Stimulated activated CD8-positive, alpha-beta memory T cell treated with anti-CD3 and anti-CD28 coated beads, Interleukin-2, amount 100 ng/mL, for 48 hours (primary cell): Measurements from ENCODE around the gene PRDM16.

Experiments
- DNase-seq, 2 donors: peaks; one replicate each; pipeline ENCODE4 v3.0.0-alpha.2; 2020; ENCODE audit warnings: low read depth in 2 of 2

Gene PRDM16

DNA sequence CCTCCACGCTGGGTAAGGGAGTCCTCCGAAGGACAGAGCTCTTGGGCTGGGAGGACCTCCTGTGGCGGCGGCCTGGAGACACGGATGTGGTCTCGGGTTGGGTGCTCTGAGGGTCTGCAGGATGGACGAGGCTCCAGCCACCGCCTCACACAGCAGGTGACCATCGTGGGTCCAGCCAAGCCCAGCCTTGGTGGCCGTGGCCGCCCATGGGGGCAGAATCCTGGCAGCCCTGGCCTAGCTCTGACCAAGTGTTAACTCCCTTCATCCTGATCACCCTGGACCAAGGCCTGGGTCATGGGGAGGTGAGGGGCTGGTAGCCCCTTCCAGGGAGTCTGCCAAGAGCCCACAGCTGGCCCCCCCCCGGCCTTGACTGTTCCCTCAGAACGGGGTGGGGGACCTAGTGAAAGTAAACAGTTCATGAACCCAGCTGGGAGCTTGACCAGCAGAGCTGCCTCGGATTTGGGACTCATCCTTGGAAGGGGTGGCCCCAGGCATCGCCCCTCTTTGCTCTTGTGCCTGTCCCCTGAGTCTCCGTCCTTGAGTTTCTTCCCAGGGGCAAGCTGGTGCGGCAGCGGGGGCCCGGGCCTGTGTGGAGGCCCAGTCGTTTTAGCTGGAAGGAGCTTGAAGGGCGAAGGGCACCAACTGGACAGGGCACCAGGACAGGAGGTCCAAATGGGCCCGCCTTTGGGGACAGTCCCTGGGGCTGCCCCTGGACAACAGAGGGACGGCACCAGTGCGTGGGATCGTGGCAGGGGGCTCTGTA, 403.3 kb downstream of the PRDM16 start:
- DNase-seq = no peak

DNA sequence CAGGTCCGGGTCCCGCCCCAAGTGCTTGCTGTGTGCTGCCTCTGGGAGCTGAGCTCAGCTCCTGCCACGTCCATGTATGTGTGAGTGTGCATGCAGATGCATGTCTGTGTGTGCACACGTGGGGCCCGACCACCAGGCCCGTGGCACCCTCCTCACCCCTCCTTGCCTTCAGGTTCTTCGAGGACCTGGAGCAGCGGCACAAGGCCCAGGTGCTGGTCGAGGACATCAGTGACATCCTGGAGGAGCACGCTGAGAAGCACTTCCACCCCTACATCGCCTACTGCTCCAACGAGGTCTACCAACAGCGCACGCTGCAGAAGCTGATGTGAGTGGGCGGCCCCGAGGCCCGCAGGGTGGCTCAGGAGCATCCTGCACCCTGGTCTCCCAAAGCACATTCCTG, 403.9 kb downstream of the PRDM16 start:
- DNase-seq = no peak

DNA sequence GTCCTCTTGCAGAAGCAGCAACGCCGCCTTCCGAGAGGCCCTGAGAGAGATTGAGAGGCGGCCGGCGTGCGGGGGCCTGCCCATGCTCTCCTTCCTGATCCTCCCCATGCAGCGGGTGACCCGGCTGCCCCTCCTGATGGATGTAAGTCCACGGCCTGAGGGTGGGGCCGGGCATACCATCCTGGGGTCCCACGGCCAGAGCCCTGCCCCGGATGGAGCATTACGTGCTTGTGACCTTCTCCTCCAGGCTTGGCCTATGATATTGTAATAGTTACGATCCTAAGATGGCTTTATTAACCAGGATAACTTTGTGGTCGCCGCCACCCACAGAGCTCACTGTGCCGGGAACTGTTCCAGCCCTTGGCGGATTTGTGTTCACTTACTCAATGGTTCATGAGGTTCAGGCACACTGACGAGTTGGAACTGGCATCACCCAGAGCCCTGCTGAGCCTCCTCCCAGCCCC, 404.4 kb downstream of the PRDM16 start:
- DNase-seq = no peak

DNA sequence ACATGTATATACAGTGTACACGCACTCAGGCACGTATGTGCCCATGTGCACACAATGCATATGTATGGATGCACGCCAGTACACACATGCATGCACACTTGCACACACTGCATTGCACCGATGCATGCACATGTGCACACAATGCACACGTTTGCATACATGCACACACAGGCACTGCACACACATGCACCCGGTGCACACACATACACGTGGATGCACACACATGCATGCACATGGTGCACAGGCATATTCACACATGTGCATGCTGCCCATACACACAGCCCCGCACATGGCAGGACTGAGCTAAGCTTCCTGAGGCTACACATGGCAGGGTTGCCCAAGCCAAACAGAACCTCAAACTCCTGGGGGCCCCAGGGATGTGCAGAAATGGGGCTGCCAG, 405.0 kb downstream of the PRDM16 start:
- DNase-seq = no peak

DNA sequence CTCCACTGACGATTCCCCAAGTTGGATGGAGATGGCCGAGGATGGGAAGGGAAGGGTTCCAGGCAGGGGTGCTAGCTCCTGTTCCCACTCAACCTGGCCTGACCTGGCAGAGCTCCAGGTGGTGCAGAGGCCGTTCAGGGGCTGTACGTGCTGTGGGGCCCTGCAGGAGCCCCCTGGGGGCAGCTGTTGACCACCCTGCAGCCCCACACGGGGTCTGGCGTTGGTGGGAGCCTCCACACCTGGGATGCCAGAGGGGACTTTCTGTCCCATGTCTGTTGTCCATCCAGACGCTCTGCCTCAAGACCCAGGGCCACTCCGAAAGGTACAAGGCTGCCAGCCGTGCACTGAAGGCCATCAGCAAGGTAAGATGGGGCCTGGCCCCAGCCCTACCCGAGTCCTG, 405.4 kb downstream of the PRDM16 start:
- no peak for DNase-seq

DNA sequence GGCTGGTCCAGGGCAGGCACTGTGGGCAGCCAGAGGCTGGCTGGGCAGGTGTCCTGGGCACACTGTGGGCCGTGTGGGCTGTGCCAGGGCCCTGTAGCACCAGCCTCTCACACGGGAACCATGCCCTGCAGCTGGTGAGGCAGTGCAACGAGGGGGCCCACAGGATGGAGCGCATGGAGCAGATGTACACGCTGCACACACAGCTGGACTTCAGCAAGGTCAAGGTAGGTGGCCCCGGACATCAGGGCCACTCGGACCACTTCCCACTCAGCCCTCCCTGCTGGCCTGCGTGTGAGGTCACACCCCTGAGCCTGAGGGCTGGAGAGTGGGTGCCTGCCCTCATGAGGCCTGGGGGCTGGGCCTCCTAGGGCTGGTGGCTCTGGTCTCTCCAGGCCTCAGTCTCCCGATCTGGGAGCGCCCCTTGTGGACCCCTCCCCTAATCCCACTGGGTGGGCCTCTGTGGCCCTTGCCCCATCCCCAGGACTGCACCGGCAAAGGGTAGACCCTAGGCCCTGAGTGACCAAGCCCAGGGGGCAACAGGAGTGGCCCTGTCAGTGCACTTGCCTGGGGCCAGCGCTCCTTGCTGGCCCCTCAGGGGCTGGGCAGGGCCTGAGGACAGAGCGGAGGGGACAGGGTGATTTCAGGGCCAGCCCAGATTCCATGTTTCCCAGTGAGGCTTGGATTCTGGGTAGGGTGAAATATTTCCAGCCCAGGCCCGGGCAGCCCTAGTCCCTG, 407.0 kb downstream of the PRDM16 start:
- DNase-seq = no peak

DNA sequence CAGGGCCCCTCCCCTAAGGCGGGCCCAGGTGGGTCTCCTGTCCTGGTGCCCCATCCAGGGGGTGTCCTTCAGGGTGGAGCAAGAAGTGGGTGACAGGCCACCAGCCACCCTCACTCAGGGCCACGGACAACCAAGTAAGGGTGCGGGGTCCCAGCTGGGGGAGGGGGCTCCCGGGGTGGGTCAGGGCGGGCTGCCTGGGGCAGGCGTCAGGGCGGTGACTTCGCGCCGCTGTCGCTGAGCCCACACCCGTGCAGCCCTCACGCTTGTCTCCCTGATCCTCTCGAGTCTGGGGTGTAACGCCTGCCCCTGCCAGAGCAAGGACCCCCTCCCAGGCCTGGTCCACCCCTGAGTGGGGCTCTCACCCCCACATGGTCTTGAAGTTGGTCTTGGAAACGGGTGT, 407.7 kb downstream of the PRDM16 start:
- no peak for DNase-seq

DNA sequence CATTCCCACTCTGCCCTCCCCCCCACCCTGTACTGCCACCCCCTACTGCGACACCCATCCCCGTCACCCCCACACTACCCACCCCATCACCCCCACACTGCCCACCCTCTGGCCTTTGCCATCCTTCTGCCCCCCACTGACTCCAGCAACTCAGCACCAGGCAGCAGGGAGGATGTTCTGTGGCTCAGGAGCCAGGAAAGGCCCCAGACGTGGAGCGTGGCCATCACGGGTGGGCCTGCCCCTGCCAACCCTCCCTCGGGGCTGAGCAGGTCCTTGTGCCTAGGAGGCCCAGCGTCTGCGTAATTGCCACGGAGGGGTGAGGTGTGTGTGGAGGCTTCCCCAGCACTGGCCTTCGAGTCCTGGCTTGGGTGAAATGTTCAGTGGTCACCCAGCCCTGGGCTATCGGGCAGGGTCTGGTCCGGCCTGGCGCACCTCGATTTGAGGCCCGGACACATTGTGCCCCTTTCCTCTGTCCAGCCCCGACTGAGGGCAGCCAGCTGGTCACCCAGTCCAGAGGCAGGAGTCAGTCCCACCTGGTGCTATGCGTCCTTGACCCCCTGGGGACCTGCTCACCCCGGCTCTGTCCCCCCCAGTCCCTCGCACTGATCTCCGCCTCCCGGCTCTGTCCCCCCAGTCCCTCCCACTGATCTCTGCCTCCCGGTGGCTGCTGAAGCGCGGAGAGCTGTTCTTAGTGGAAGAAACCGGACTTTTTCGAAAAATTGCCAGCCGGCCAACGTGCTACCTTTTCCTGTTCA, 408.4 kb downstream of the PRDM16 start:
- DNase-seq = no peak

DNA sequence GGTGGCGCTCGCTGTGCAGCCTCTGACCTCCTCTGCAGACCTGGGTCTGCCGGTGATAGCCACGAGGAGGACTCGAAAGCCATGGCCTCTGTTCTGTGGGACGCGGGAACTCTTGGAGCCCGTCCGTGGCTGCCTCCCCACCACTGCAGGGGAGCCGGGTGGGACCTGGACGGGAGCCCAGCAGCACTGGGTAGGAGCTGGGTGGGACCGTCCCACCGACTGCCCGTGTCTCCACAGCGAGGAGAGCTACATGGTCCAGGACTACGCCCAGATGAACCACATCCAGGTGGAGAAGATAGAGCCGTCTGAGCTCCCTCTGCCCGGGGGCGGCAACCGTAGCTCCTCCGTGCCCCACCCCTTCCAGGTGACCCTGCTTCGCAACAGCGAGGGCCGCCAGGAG, 409.2 kb downstream of the PRDM16 start:
- no peak for DNase-seq

DNA sequence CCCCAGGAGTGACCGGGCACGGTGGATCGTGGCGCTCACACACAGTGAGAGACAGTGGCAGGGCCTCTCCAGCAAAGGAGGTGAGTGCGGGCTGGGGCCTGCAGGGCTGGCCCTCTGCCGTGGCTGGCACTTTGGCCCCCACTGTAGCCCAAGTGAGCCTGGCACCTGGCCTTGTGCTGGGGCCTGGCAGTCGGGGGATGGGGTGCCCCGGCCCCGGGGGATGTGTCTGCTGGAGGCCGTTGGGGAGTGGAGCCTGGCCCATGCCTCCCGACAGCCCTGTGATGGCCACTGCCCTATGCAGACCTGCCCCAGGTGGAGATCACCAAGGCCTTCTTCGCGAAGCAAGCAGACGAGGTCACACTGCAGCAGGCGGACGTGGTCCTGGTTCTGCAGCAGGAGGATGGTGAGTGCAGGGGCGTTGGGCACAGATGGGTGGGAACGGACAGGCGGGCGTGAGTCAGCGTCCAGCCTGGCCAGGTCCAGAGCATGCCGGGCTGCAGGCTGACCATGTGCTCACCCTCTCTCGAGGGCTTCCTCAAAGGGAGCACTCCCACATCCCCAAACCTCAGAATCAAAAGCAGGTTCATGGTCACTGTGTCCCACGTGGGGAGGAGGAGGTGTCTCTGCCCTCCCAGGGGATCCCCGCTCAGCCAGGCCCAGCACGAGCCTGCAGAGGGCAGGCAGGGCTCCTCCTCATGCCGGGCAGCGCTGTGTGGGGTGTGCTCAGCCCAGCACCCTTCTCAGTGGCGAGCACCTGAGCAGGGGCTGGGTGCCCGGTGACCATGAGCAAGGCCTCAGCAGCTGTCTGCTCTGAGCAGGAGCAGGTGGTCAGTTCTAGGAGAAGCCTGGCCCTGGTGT, 410.7 kb downstream of the PRDM16 start:
- no peak for DNase-seq

DNA sequence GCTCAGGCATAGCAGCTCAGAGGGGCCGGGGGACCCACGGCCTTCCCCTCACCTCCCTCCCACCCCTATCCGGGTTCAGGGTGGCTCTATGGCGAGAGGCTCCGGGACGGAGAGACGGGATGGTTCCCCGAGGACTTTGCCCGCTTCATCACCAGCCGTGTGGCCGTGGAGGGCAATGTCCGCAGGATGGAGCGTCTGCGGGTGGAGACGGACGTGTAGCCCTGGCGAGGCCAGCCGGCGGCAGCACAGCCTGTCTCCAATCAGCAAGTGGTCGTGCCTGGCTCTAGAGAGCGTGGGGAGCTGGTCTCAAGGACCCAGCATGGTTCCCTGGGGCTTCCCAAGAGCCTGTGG, 411.3 kb downstream of the PRDM16 start:
- DNase-seq = no peak

DNA sequence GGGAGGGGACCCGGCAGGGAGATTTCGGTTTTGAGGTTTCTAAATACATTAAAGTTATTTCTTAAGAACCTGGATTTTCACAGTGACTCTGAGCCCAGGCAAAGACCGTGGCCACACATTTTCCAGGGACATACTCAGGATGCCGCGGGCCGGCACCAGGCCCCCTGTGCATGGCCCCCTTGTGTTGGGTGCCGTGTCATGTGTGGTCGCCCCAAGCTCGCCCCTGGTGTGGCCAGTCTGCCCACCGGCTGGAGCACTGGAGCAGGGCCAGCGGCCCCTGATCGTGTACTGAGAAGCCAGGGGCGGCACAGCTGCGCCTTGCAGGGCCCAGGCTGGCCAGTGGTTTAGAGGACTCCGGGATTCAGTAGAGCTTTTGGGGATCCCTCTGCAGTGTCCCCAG, 412.0 kb downstream of the PRDM16 start:
- DNase-seq = no peak

DNA sequence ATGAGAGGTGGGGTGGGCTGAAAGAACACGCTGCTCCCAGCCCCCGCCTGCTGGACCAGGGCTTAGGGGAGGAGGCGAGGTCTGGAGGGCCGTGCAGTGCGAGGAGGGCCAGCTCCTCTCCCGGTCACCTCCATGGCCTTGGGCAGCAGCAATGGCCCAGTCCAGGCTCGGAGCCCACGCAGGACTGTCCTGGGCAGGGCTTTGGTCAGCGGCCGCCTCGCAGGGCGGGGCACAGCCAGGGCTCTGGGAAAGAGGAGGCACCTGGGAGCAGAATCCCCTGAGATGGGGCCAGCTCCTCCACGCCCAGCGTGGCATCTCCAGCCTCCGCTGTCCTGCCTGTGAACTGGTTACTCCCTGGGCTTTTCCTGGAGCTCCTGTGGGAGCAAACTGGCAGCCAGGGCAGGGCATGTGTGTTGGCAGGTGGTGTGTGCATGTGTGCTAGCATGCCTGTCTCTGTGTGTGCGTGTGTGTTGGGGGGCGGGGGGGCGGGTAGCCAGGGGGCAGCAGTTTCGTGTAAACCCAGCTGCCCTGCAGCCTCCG, 412.9 kb downstream of the PRDM16 start:
- DNase-seq = no peak

DNA sequence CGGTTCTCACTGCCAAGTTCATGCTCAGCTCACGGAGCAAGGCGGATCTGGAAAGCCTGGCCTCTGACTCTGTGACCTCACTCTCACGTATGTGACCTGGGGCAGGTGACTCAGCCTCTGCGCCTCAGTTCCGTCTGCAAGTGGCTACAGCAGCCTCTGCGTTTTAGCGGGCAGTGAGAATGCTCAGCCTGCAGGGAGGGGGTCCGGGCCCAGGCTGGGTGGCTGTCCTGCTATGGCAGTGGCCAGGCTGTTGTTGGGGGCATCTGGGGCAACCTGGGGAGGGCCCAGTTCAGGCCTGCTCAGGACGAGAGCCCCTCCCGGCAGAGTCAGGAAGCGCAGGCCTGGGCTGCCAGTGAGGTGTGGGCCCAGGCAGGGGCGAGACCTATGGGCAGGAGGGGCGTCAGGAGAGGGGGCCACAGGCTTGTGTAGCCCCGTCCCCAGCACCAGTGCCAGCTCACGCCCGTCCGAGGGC, 413.4 kb downstream of the PRDM16 start:
- no peak for DNase-seq

DNA sequence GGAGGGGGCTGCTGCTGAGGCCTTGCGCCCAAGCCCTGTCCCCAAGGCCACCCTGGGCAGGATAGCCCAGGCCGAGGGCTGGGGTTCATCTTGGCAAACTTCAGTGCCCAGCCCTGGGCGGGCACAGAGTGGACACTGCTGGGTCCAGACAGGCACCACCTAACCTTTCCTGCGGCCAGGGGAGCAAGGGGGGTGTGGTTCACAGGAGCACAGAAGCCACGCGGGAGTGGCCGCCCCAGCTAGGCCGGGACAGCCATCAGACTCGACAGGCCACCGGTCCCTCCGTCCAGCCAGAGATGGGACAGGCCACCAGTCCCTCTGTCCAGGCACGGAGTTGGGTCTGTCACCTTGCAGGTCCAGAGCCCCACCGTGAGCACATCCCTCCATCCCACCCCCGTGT, 414.4 kb downstream of the PRDM16 start:
- DNase-seq = no peak

DNA sequence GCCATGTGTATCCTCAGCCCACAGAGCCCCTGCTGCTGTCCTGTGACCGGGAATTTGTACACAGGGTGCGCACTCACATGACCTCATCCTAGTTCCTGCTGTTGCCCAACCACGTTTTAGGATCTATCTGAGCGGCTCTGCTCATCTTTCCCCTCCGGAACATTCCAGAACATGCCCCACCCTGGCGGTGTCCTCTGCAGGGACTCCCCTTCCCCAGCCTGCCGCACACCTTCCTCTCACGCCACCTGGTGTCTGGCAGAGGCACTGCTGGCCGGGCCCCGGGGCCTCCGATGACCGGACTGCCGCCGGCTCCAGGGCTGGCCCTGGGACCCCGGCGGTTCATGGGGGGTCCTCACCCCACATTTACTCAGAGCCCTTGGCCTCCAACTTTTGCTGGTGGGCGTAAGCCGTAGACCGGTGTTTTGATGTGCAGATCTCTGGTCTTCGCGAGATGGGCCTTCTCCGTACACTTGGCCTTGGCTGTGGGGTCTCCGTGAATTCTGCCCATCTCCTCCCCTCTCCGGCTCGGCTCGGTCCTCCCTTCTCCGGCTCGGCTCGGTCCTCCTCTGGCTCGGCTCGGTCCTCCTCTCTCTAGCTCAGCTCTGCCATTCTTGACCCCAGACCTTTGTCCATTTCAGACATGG, 414.9 kb downstream of the PRDM16 start:
- DNase-seq = peak; percentile 25 to 38

DNA sequence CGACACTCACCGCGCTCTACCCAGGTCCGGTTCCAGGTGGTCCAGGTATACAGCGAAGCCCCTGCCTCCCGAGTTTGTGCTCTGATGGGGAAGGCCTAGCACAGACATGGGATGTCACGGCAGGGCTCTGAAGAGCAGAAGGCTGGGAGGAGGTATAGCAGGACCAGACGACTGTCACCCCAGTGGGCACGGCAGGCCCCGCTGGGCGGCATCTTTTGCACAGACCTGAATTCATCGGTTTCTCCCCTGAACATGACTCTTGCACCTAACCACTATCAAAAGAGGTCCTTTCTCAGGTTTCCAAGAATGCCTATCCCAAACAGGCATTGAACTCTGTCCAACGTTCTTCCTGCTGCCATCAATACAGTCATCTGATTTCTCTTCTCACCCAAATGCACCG, 416.0 kb downstream of the PRDM16 start:
- DNase-seq = no peak
